Esophagus muscularis mucosa (tissue), 4 donors: ENCODE data around the gene SLCO2A1. TPM values are rescaled to one million over a fixed set of nuclear protein-coding genes. Genes with fewer than 3 reads are reported as not detected.
A peak's percentile ranks its signal among the peaks of the same experiment; 100 is the strongest.

Source experiments
- DNase-seq: peaks from one replicate; pipeline ENCODE4 v3.0.0-alpha.2; 2017; ENCODE audit errors: extremely low spot score
- H3K27ac ChIP-seq, 4 donors: fragments of 200-600 bp; sonication (generic); replicated peaks in 1 of 4; 1 replicate in 3 of 4; 2 replicates in 1 of 4; pipeline ENCODE4 v1.5.1; 2016 to 2019; ENCODE audit warnings: mild to moderate bottlenecking in 1 of 4
- H3K27me3 ChIP-seq, 4 donors: fragments of 200-600 bp; sonication (generic); one replicate each; pipeline versions ENCODE4 v1.5.1 to v1.6.0; 2016 to 2019
- H3K36me3 ChIP-seq, 4 donors: fragments of 200-600 bp; sonication (generic); one replicate each; pipeline ENCODE4 v1.5.1; 2016 to 2019
- H3K4me1 ChIP-seq, 4 donors: fragments of 200-600 bp; sonication (generic); one replicate each; pipeline ENCODE4 v1.5.1; 2016 to 2019
- H3K4me3 ChIP-seq, 4 donors: fragments of 200-600 bp; sonication (generic); 1 replicate in 2 of 4; 2 replicates in 2 of 4; pipeline ENCODE4 v1.5.1; 2016 to 2019; ENCODE audit warnings: mild to moderate bottlenecking in 4 of 4, moderate library complexity in 1 of 4
- H3K9me3 ChIP-seq, 4 donors: fragments of 200-600 bp; sonication (generic); 1 replicate in 3 of 4; 2 replicates in 1 of 4; pipeline ENCODE4 v1.5.1; 2016 to 2019
- EP300 ChIP-seq: sonication (generic); formaldehyde crosslinking; IDR thresholded peaks from one replicate; pipeline ENCODE4 v1.6.1; 2017; ENCODE audit warnings: antibody characterized with exemption
- POLR2A ChIP-seq: fragments of 450-650 bp; IDR thresholded peaks from one replicate; pipeline ENCODE4 v1.6.1; 2017; ENCODE audit warnings: antibody characterized with exemption, moderate library complexity, mild to moderate bottlenecking, low read depth
- POLR2AphosphoS5 ChIP-seq, 2 donors: sonication (generic); formaldehyde crosslinking; IDR thresholded peaks; one replicate each; pipeline ENCODE4 v1.6.1; 2017; ENCODE audit warnings: antibody characterized with exemption in 2 of 2
- WGBS: methylation state at CpG from one replicate; pipeline ENCODE4 v1.1.5; 2018; 5-methylcytosine and 5-hydroxymethylcytosine counted together
- intact Hi-C: fragments of 100-400 bp; cut with DNase I; formaldehyde crosslinking; loops from one replicate; pipeline ENCODE4 v1.15.1; 2023
- total RNA-seq, 4 donors: library from RNA; depleted of rRNA; stranded (reverse); fragments of >200 nt; gene quantifications; one replicate each; pipeline versions ENCODE4 v1.1.0 to v1.2.1, GENCODE V29; 2016
- TF ChIP-seq, protein P1 (sequence below), 3 experiments: fragments of 200-600 bp in 2 of 3; fragments of 450-650 bp in 1 of 3; sonication (generic) in 2 of 3; IDR thresholded peaks; one replicate each; pipeline ENCODE4 v1.5.1; 2017 to 2019; ENCODE audit warnings: antibody characterized with exemption in 3 of 3, mild to moderate bottlenecking in 2 of 3, moderate library complexity in 1 of 3

The SLCO2A1 gene
- total RNA-seq, 4 donors from 2014 or later: 8.3 to 17.6 (median 13.8) TPM

DNA sequence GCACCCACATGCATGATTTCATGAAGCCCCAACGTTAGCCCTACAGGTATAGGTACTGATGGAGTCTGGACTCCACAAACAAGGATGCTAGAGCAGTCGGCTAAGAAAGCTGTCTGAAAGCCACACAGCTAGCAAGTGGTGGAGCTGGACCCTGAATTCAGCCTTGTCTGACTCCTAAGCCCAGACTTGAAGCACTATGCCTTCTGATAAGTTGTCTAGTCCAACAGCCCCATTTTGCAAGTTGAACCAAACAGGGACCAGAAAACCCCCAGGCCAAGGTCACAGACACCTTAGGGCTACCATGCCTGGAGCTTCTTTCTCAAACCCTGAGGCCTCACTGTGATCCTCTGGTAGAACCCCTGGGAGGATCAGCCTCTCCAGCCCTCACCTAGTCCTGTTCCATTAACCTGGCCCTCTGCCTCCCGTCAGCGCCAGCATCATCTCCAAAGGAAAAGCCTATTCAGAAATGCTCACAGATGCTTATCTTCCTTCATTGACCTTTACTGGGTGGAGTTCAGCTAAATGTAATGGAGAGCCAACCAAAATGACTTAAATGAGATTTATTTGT, 1.7 kb upstream of the SLCO2A1 start:
- H3K27me3 ChIP-seq: peaks cover 0 to 19% (median 0%) of the 10 kb centered on the region in 4 donors

DNA sequence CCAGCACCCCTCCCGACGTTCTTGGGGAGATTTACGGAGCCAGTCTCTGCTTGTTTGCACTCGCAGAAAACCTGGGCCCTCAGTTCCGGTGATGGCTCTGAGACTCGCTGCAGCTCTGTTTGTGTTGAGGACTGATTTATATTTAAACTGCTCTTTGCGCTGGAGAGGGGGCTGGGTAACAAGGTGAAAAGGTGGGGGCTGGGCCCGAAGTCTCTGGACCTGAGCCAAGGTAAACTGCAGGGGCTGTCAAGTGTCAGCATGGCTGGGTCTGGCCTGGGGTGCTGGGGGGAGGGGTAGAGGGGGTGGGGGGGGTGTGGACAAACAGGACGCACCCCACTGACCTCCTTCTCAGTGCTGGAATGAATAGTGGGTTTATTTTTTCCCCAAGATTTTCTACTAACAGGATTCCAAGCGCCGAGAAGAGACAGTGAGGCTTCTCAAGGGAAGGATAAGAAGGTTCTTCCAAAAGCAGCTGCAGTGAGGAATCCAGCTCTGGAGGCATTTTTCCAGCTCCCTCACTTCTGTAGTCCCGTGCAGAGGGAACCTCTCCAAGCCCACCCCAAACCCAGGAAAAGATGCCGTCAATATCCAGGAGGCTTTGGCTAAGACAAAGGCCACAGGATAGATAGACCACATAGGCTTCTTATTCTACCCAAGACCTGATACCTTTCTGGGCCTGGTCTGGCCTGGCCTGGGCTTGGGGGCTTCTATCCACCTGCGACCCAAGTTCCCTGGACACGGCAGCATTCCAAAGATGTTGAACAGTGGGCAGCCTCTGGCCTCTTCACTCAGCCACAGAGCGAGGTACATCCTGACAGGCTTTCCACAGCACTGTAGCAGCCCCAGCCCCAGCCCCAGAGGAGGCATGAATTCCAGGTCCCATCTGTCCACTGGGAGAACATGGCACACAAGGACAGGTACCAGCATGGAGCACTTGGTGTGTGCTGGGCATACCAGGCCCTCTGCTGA, 938 bp upstream of the SLCO2A1 start:
- Histone ChIP-seq H3K27me3 (peaks cover 0 to 19% (median 0%) of the 10 kb centered on the region in 4 donors), H3K9me3 (no peaks in the 10 kb centered on the region), H3K4me1 (peaks cover 11 to 27% (median 21%) of the 10 kb centered on the region in 4 donors), H3K27ac (peak overlapping the region; percentile 53 to 72 (median 62)), H3K4me3 (peak overlapping the region; percentile 64 to 73 (median 68)), H3K36me3 (no peaks in the 10 kb centered on the region)
- WGBS: 48% methylated on average over 13 of the region's 16 CpGs
- intact Hi-C loops: loop anchor here (10.0 kb wide), 1 partner anchor 96 kb away; no protein-coding TSS in a partner anchor
- DNase-seq: peak; percentile 86
- no peak for TF ChIP-seq POLR2AphosphoS5 (IDR thresholded peaks at IDR 0.05)
- TF ChIP-seq POLR2A: no peak
- no peak for TF ChIP-seq EP300
- TF ChIP-seq, protein P1, sequence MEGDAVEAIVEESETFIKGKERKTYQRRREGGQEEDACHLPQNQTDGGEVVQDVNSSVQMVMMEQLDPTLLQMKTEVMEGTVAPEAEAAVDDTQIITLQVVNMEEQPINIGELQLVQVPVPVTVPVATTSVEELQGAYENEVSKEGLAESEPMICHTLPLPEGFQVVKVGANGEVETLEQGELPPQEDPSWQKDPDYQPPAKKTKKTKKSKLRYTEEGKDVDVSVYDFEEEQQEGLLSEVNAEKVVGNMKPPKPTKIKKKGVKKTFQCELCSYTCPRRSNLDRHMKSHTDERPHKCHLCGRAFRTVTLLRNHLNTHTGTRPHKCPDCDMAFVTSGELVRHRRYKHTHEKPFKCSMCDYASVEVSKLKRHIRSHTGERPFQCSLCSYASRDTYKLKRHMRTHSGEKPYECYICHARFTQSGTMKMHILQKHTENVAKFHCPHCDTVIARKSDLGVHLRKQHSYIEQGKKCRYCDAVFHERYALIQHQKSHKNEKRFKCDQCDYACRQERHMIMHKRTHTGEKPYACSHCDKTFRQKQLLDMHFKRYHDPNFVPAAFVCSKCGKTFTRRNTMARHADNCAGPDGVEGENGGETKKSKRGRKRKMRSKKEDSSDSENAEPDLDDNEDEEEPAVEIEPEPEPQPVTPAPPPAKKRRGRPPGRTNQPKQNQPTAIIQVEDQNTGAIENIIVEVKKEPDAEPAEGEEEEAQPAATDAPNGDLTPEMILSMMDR (IDR thresholded peaks at IDR 0.05): no peak

More for the DNA sequence above, 1.7 kb upstream of the SLCO2A1 start:
- WGBS: 94% methylated on average over 4 of the region's 4 CpGs
- peak; percentile 84 for DNase-seq
- no peak overlapping the region for H3K27ac ChIP-seq
- H3K36me3 ChIP-seq: no peaks in the 10 kb centered on the region
- peaks cover 11 to 27% (median 21%) of the 10 kb centered on the region in 4 donors for H3K4me1 ChIP-seq
- TF ChIP-seq POLR2AphosphoS5 (IDR thresholded peaks at IDR 0.05): no peak
- TF ChIP-seq POLR2A: no peak
- TF ChIP-seq, protein P1 (IDR thresholded peaks at IDR 0.05): no peak
- TF ChIP-seq EP300: no peak
- no peaks in the 10 kb centered on the region for H3K9me3 ChIP-seq
- H3K4me3 ChIP-seq: no peak overlapping the region
- intact Hi-C loops: loop anchor here (10.0 kb wide), 1 partner anchor 97 kb away; no protein-coding TSS in a partner anchor

DNA sequence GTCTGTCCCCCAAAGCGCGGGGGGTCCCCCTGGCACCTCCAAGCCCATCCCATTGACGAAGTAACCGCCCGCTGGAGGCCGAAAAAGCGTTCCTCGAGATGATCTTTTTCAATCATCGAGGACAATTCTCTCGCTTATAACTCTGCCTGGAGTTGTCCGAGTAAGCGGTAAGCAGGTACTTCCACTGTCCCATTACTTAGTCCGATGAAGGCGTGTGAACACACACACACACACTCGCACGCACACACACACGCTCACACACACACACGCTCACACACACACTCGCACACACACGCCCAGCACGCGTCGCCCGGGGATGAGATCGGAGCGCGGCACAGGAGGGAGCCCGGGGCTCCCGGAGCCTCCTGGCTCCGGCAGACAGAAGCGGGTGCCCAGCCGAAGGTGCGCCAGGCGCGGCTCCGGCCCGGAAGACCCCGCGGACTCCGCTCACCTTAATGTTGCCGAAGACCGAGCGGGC, 430 bp downstream of the SLCO2A1 start:
- Histone ChIP-seq H3K27me3 (peaks cover 0 to 19% (median 0%) of the 10 kb centered on the region in 4 donors), H3K36me3 (no peaks in the 10 kb centered on the region), H3K4me3 (peak overlapping the region; percentile 64 to 73 (median 68)), H3K27ac (peak overlapping the region; percentile 53 to 72 (median 62)), H3K9me3 (no peaks in the 10 kb centered on the region), H3K4me1 (peaks cover 11 to 27% (median 21%) of the 10 kb centered on the region in 4 donors)
- no peak for TF ChIP-seq EP300
- TF ChIP-seq POLR2A: no peak
- TF ChIP-seq, protein P1 (IDR thresholded peaks at IDR 0.05): no peak
- no peak for TF ChIP-seq POLR2AphosphoS5 (IDR thresholded peaks at IDR 0.05)
- intact Hi-C loops: no loop called here
- 2% methylated on average over 34 of the region's 43 CpGs for WGBS
- DNase-seq: no peak

DNA sequence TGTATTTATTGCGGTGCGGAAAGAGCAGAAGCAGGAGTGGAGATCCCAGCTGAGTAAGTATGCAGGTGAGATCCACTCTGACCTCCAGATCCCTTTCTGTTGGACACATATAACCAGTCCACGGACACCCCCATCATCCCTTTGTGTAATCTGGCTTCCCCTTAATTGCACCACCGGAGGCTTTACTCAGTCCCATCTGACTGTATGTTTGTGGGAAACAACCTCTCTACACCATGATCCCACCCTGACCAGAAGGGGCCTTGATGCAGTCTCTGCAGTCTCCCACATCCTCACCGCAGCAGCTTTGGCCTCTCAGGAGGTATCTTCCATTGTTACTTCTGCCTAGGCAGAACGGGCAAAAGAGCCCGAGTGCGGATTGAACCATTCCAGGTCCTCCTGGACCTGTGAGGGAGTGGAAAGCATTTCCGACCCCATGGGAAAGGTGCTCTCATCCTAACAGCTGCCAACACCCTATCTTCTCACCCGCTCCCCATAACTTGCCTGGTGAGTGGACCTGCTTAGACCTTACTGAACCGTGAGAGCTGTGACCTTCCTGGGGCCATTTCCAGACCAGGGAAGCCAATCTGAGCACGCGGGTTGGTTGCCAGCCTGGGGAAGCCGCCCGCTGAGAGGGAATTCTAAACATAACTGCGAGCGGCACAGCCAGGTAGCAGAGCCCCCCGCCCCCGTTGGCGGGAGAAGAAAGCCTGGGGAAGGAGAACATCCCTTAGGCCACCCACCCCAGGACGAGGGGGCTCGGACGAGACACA, 1.1 kb downstream of the SLCO2A1 start:
- Histone ChIP-seq H3K27ac (peak overlapping the region; percentile 53 to 72 (median 62)), H3K4me3 (peak overlapping the region; percentile 64 to 73 (median 68)), H3K4me1 (peaks cover 11 to 27% (median 21%) of the 10 kb centered on the region in 4 donors), H3K9me3 (no peaks in the 10 kb centered on the region), H3K36me3 (no peaks in the 10 kb centered on the region), H3K27me3 (peaks cover 0 to 19% (median 0%) of the 10 kb centered on the region in 4 donors)
- intact Hi-C loops: no loop called here
- TF ChIP-seq POLR2AphosphoS5 (IDR thresholded peaks at IDR 0.05): no peak
- TF ChIP-seq, protein P1 (IDR thresholded peaks at IDR 0.05): no peak
- TF ChIP-seq POLR2A: no peak
- no peak for TF ChIP-seq EP300
- WGBS: 58% methylated on average over 17 of the region's 23 CpGs
- DNase-seq: peak; percentile 84
